ENCODE results near the gene SHKBP1. TPM values are rescaled to one million over a fixed set of nuclear protein-coding genes. Genes with fewer than 3 reads are reported as not detected.
A peak's percentile ranks its signal among the peaks of the same experiment; 100 is the strongest.

Gene SHKBP1
- total and polyA plus RNA-seq, 4 donors = 10.1 to 22.9 (median 15.4) TPM

DNA sequence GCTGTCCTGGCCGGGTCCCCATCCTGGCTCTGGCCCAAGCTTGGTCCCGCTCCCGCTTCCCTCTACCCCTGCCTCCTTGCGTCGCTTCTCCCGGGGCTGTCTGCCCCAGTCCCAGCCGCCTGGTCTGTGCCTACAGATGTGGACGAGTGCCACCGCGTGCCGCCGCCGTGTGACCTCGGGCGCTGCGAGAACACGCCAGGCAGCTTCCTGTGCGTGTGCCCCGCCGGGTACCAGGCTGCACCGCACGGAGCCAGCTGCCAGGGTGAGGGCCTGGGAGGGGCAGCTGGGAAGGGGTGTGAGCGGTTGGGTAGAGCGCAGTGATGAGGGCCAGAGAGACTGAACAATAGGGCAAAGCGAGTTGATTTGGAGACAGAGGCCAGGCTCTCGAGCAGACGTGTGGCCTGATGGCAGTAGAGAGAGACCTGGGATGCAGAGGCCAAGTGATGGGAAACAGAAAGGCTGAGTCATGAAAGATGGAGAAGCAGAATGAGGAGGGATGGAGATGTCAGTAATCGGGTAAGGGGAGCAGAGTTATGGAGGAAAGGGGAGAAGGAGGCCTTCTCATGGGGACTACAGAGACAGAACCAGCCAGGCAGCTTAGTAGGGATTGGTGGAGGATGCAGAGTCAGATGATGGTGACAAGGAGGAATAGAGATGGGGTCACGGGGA, 33.9 kb downstream of the SHKBP1 start:
- H3K4me1 ChIP-seq (ENCODE audit: control insufficient read depth in 4 of 4, insufficient read depth in 4 of 4, low read length in 3 of 4) = peaks cover 10 to 29% (median 12%) of the 10 kb centered on the region in 4 donors
- no peaks in the 10 kb centered on the region for H3K9me3 ChIP-seq (ENCODE audit: control insufficient read depth in 4 of 4, low read length in 3 of 4)
- DNase-seq (ENCODE audit: low spot score) = no peak
- H3K27me3 ChIP-seq (ENCODE audit: control insufficient read depth in 4 of 4, insufficient read depth in 4 of 4, low read length in 3 of 4) = peaks cover 0 to 4% (median 1%) of the 10 kb centered on the region in 4 donors
- TF ChIP-seq, protein P1, sequence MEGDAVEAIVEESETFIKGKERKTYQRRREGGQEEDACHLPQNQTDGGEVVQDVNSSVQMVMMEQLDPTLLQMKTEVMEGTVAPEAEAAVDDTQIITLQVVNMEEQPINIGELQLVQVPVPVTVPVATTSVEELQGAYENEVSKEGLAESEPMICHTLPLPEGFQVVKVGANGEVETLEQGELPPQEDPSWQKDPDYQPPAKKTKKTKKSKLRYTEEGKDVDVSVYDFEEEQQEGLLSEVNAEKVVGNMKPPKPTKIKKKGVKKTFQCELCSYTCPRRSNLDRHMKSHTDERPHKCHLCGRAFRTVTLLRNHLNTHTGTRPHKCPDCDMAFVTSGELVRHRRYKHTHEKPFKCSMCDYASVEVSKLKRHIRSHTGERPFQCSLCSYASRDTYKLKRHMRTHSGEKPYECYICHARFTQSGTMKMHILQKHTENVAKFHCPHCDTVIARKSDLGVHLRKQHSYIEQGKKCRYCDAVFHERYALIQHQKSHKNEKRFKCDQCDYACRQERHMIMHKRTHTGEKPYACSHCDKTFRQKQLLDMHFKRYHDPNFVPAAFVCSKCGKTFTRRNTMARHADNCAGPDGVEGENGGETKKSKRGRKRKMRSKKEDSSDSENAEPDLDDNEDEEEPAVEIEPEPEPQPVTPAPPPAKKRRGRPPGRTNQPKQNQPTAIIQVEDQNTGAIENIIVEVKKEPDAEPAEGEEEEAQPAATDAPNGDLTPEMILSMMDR (IDR thresholded peaks at IDR 0.05; ENCODE audit: low read depth, low read length, missing input control) = no peak
- TF ChIP-seq HNF4G (IDR thresholded peaks at IDR 0.05) = no peak
- no peak for TF ChIP-seq FOXA2 (IDR thresholded peaks at IDR 0.05)
- TF ChIP-seq YY1 (IDR thresholded peaks at IDR 0.05) = no peak
- TF ChIP-seq, protein P2, sequence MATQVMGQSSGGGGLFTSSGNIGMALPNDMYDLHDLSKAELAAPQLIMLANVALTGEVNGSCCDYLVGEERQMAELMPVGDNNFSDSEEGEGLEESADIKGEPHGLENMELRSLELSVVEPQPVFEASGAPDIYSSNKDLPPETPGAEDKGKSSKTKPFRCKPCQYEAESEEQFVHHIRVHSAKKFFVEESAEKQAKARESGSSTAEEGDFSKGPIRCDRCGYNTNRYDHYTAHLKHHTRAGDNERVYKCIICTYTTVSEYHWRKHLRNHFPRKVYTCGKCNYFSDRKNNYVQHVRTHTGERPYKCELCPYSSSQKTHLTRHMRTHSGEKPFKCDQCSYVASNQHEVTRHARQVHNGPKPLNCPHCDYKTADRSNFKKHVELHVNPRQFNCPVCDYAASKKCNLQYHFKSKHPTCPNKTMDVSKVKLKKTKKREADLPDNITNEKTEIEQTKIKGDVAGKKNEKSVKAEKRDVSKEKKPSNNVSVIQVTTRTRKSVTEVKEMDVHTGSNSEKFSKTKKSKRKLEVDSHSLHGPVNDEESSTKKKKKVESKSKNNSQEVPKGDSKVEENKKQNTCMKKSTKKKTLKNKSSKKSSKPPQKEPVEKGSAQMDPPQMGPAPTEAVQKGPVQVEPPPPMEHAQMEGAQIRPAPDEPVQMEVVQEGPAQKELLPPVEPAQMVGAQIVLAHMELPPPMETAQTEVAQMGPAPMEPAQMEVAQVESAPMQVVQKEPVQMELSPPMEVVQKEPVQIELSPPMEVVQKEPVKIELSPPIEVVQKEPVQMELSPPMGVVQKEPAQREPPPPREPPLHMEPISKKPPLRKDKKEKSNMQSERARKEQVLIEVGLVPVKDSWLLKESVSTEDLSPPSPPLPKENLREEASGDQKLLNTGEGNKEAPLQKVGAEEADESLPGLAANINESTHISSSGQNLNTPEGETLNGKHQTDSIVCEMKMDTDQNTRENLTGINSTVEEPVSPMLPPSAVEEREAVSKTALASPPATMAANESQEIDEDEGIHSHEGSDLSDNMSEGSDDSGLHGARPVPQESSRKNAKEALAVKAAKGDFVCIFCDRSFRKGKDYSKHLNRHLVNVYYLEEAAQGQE (IDR thresholded peaks at IDR 0.05) = no peak
- TF ChIP-seq EGR1 (IDR thresholded peaks at IDR 0.05; ENCODE audit: low read depth in 2 of 2) = no peak
- no peak for TF ChIP-seq MAX (IDR thresholded peaks at IDR 0.05)
- WGBS = 20% methylated on average over 29 of the region's 29 CpGs
- H3K4me3 ChIP-seq (ENCODE audit: low read depth in 1 of 3, low read length in 3 of 3) = peak overlapping the region in 1 of 3 donors; percentile 1
- peaks cover 0 to 1% (median 0%) of the 10 kb centered on the region in 4 donors for H3K36me3 ChIP-seq (ENCODE audit: control insufficient read depth in 4 of 4, insufficient read depth in 3 of 4, low read depth in 1 of 4, low read length in 3 of 4)
- no peak overlapping the region for H3K9ac ChIP-seq (ENCODE audit: low read depth in 1 of 2, low read length in 2 of 2)
- peak overlapping the region; percentile 51 to 58 for H3K27ac ChIP-seq (ENCODE audit: low read depth in 1 of 2, low read length in 2 of 2)

DNA sequence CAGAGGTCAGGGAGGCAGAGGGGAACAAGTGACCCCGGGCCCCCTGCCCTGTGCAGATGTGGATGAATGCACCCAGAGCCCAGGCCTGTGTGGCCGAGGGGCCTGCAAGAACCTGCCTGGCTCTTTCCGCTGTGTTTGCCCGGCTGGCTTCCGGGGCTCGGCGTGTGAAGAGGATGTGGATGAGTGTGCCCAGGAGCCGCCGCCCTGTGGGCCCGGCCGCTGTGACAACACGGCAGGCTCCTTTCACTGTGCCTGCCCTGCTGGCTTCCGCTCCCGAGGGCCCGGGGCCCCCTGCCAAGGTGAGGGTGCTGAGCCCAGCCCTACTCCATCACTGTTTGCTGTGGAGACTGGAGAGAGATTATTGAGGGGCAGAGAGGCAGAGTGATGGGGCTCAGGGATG, 34.4 kb downstream of the SHKBP1 start:
- TF ChIP-seq EGR1 (IDR thresholded peaks at IDR 0.05; ENCODE audit: low read depth in 2 of 2) (no peak), GABPA (IDR thresholded peaks at IDR 0.05 in 1 of 2, conservative IDR thresholded peaks at IDR 0.05 in 1 of 2) (no peak), HNF4G (IDR thresholded peaks at IDR 0.05) (no peak), FOXA2 (IDR thresholded peaks at IDR 0.05) (no peak), SP1 (IDR thresholded peaks at IDR 0.05) (no peak), RXRA (IDR thresholded peaks at IDR 0.05) (no peak), JUND (IDR thresholded peaks at IDR 0.05) (no peak), NR2F2 (IDR thresholded peaks at IDR 0.05) (no peak), YY1 (IDR thresholded peaks at IDR 0.05) (no peak), TAF1 (conservative IDR thresholded peaks at IDR 0.05) (no peak), MAX (IDR thresholded peaks at IDR 0.05) (no peak)
- TF ChIP-seq, protein P3, sequence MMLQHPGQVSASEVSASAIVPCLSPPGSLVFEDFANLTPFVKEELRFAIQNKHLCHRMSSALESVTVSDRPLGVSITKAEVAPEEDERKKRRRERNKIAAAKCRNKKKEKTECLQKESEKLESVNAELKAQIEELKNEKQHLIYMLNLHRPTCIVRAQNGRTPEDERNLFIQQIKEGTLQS (IDR thresholded peaks at IDR 0.05) = no peak
- TF ChIP-seq, protein P2 (IDR thresholded peaks at IDR 0.05) = no peak
- TF ChIP-seq, protein P1 (IDR thresholded peaks at IDR 0.05; ENCODE audit: low read depth, low read length, missing input control) = no peak
- no peak for DNase-seq (ENCODE audit: low spot score)
- H3K4me3 ChIP-seq (ENCODE audit: low read depth in 1 of 3, low read length in 3 of 3) = no peak overlapping the region
- peaks cover 0 to 4% (median 1%) of the 10 kb centered on the region in 4 donors for H3K27me3 ChIP-seq (ENCODE audit: control insufficient read depth in 4 of 4, insufficient read depth in 4 of 4, low read length in 3 of 4)
- peaks cover 0 to 1% (median 0%) of the 10 kb centered on the region in 4 donors for H3K36me3 ChIP-seq (ENCODE audit: control insufficient read depth in 4 of 4, insufficient read depth in 3 of 4, low read depth in 1 of 4, low read length in 3 of 4)
- no peaks in the 10 kb centered on the region for H3K9me3 ChIP-seq (ENCODE audit: control insufficient read depth in 4 of 4, low read length in 3 of 4)
- WGBS = 83% methylated on average over 15 of the region's 15 CpGs
- H3K9ac ChIP-seq (ENCODE audit: low read depth in 1 of 2, low read length in 2 of 2) = no peak overlapping the region
- no peak overlapping the region for H3K27ac ChIP-seq (ENCODE audit: low read depth in 1 of 2, low read length in 2 of 2)
- peaks cover 6 to 23% (median 8%) of the 10 kb centered on the region in 4 donors for H3K4me1 ChIP-seq (ENCODE audit: control insufficient read depth in 4 of 4, insufficient read depth in 4 of 4, low read length in 3 of 4)
